ENCODE data around the gene SASH1. TPM values are rescaled to one million over a fixed set of nuclear protein-coding genes. Genes with fewer than 3 reads are reported as not detected.
A peak's percentile ranks its signal among the peaks of the same experiment; 100 is the strongest.
"Not testable (repeated sequence)": the region's sequence is repeated elsewhere in the genome, so short reads cannot be mapped to it uniquely, and the experiment has no call there.

The SASH1 gene
- total RNA-seq, 6 donors from 2014 or later = 59.3 to 131 (median 79.2) TPM

- Histone ChIP-seq H3K36me3 (peaks cover 0 to 6% (median 0%) of the 10 kb centered on the region in 4 donors), H3K9me3 (no peaks in the 10 kb centered on the region), H3K27me3 (no peaks in the 10 kb centered on the region), H3K27ac (peak overlapping the region in 2 of 4 donors; percentile 45 to 98), H3K4me1 (peaks cover 8 to 43% (median 26%) of the 10 kb centered on the region in 4 donors), H3K4me3 (no peak overlapping the region)
- no peak for DNase-seq
- TF ChIP-seq POLR2A (IDR thresholded peaks at IDR 0.05) (no peak), CTCF (IDR thresholded peaks at IDR 0.05) (no peak), EP300 (IDR thresholded peaks at IDR 0.05) (no peak), POLR2AphosphoS5 (IDR thresholded peaks at IDR 0.05) (no peak)
- ATAC-seq (ENCODE audit: low FRiP score in 2 of 2) = peak in 1 of 2 donors; percentile 5
- 71% methylated on average over 3 of the region's 3 CpGs for WGBS, 2 donors
Observed at GRCh38 chr6:148348335-148348734, 5.7 kb downstream of the SASH1 start.

GRCh38 chr6:148348778-148349177, 6.1 kb downstream of the SASH1 start:
- Histone ChIP-seq H3K27ac (peak overlapping the region in 2 of 4 donors; percentile 45 to 98), H3K9me3 (no peaks in the 10 kb centered on the region), H3K27me3 (no peaks in the 10 kb centered on the region), H3K4me1 (peaks cover 8 to 38% (median 26%) of the 10 kb centered on the region in 4 donors), H3K4me3 (no peak overlapping the region), H3K36me3 (peaks cover 0 to 6% (median 0%) of the 10 kb centered on the region in 4 donors)
- 84 to 85% methylated on average over 10 of the region's 10 CpGs for WGBS, 2 donors
- ATAC-seq (ENCODE audit: low FRiP score in 2 of 2) (no peak), DNase-seq (no peak)
- TF ChIP-seq POLR2AphosphoS5 (IDR thresholded peaks at IDR 0.05) (no peak), CTCF (IDR thresholded peaks at IDR 0.05) (no peak), POLR2A (IDR thresholded peaks at IDR 0.05) (no peak), EP300 (IDR thresholded peaks at IDR 0.05) (no peak)

- TF ChIP-seq POLR2A (IDR thresholded peaks at IDR 0.05) = no peak
- no peak for TF ChIP-seq CTCF (IDR thresholded peaks at IDR 0.05)
- TF ChIP-seq EP300 (IDR thresholded peaks at IDR 0.05) = no peak
- TF ChIP-seq POLR2AphosphoS5 (IDR thresholded peaks at IDR 0.05) = no peak
- H3K9me3 ChIP-seq = no peaks in the 10 kb centered on the region
- peak overlapping the region in 1 of 4 donors; percentile 98 for H3K27ac ChIP-seq
- peaks cover 0 to 6% (median 0%) of the 10 kb centered on the region in 4 donors for H3K36me3 ChIP-seq
- 96% methylated on average over 9 of the region's 9 CpGs for WGBS, 2 donors
- peaks cover 8 to 33% (median 25%) of the 10 kb centered on the region in 4 donors for H3K4me1 ChIP-seq
- H3K4me3 ChIP-seq = no peak overlapping the region
- no peak for ATAC-seq (ENCODE audit: low FRiP score in 2 of 2)
- H3K27me3 ChIP-seq = no peaks in the 10 kb centered on the region
- no peak for DNase-seq
Observed at GRCh38 chr6:148349466-148349865, 6.8 kb downstream of the SASH1 start.

GRCh38 chr6:148351309-148351708, 8.7 kb downstream of the SASH1 start:
- DNase-seq (no peak), ATAC-seq (ENCODE audit: low FRiP score in 2 of 2) (peak in 1 of 2 donors; percentile 49)
- Histone ChIP-seq H3K27me3 (no peaks in the 10 kb centered on the region), H3K4me3 (no peak overlapping the region), H3K4me1 (peaks cover 3 to 18% (median 15%) of the 10 kb centered on the region in 4 donors), H3K36me3 (peaks cover 0 to 6% (median 0%) of the 10 kb centered on the region in 4 donors), H3K9me3 (no peaks in the 10 kb centered on the region), H3K27ac (peak overlapping the region in 2 of 4 donors; percentile 30 to 57)
- 41 to 49% methylated on average over 1 of the region's 1 CpG for WGBS, 2 donors
- TF ChIP-seq POLR2AphosphoS5 (IDR thresholded peaks at IDR 0.05) (no peak), CTCF (IDR thresholded peaks at IDR 0.05) (no peak), POLR2A (IDR thresholded peaks at IDR 0.05) (no peak), EP300 (IDR thresholded peaks at IDR 0.05) (no peak)

GRCh38 chr6:148352421-148352820, 9.8 kb downstream of the SASH1 start:
- H3K27me3 ChIP-seq; H3K9me3 ChIP-seq; H3K4me3 ChIP-seq; ATAC-seq (ENCODE audit: low FRiP score in 2 of 2); DNase-seq; H3K27ac ChIP-seq; H3K36me3 ChIP-seq: not testable (repeated sequence)
- 94 to 98% methylated on average over 7 of the region's 7 CpGs for WGBS, 2 donors
- H3K4me1 ChIP-seq = peaks cover 3 to 18% (median 15%) of the 10 kb centered on the region in 4 donors
